ENCODE results near the gene PHF10.

- TF ChIP-seq POLR2AphosphoS5 (IDR thresholded peaks at IDR 0.05) (no peak), CTCF (IDR thresholded peaks at IDR 0.05) (no peak)
Observed at GRCh38 chr6:169657284-169657610, 67.1 kb downstream of the PHF10 start.
